Stimulated activated naive CD8-positive, alpha-beta T cell treated with anti-CD3 and anti-CD28 coated beads, Interleukin-15, Interleukin-2, amounts not matched to agents 100 U/mL and 50 U/mL, for 24 hours (primary cell): ENCODE data around the gene CALHM3.
"Not testable (repeated sequence)": the region's sequence is repeated elsewhere in the genome, so short reads cannot be mapped to it uniquely, and the experiment has no call there.

Experiments used
- ATAC-seq: fragments of 150-1000 bp; cut with Tn5 transposase; one replicate; pipeline ENCODE4 v1.10.0; 2021
- DNase-seq: peaks from one replicate; pipeline ENCODE4 v3.0.0; 2021

The CALHM3 gene

GRCh38 chr10:103502849-103503660, 24.0 kb upstream of the CALHM3 start:
- no peak for ATAC-seq
- DNase-seq, result no peak

DNA sequence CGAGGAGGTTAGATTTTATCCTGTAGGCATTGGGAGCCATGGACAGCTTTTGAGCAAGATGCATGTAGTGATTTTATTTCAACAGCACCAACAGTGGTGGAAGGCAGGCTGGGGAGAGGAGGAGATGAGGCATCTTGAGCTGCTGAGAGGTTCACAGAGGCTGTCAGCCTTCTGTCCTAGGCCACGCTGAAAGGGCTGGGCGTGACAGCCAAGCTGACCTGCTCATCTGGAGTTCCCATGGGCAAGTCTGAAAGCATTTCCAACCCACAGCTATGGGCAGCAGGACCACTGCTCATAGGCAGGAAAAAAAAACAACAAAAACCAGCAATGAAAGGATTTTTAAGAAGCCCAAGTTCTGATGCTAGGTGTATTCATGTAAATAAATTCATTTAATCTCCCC, 22.1 kb upstream of the CALHM3 start:
- ATAC-seq (no peak), DNase-seq (no peak)

DNA sequence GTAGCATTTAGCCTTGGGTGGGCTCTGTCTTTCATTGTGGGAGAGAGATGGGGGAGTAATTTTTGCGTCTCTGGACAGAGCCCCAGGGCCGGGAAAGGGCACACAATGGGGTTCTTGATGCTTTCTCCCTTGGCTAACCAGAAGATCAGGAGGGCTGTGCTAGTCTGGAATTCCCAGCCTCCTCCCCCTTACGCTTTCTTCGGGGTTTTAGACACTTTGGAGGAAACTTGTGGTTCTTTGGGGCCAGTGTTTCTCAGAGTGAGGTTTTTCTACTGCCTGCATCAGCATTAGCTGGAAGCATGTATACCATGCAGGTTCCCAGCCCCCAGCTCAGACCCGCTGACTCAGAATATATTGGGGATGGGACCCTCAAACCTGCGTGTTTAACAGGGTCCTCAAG, 21.4 kb upstream of the CALHM3 start:
- ATAC-seq, result peak; percentile 3
- DNase-seq, result no peak

GRCh38 chr10:103499881-103500280, 20.8 kb upstream of the CALHM3 start:
- ATAC-seq, result no peak
- no peak for DNase-seq

DNA sequence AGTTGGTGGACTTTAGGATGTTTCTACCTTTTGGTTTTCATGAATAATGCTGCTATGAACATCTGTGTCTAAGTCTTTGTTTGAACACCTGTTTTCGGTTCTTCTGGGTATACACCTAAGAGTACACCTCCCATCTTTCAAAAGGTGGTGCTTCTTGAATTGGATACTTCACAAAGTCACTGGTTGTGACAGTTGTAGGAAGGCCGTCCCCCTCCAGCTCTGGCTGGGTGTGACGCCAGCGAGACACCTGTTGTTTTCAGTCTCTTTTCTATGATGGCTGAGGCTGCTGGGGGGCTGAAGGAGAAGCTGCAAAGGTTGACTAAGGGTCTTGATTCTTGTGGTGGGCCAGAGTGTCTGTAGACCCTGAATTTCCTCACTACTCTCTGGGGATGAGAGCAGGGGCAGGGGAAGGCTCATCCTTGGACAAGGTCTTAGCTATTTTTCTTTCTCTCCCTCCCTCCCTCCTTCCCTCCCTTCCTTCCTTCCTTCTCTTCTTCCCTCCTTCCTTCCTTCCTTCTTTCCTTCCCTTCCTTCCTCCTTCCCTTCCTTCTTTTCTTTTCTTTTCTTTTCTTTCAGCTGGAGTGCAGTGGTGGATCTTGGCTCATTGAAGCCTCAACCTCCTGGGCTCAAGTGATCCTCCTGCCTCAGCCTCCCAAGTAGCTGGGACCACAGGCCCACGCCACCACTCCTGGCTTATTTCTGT, 20.0 kb upstream of the CALHM3 start:
- DNase-seq, result no peak
- no peak for ATAC-seq

DNA sequence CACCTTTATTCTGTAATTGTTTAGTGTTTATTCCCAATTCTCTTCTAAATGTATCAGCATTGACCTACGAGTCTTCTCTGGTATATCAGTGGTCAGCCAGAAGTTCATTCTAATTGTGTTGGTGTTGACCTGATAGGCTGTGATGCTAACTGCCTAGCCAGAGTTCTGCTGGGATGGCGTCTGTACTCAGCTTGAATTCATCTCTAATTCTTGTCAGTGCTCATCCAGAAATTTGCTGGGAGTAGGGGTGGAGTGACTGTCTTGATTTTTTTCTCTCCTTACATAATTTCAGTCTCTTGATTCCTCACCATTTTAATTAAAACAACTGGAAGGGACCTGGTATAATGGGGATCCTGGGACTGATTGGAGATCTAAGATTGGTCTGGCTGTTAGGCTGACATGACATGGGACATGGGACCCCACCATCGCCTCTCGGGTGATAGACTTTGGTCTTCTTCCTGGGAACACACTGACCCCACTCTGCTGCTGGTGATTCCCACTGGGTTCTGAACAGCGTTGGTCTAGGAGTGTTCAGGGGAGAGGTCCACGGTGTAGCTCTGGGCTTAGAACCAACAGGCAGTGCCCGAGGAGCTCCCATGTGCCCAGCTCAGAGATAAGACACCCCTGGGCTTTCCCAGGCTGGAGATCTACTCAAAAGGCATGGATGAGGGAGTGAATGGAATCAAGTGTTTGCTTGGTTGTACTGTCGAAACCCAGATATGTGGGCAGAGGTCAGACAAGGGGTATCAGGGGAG, 18.3 kb upstream of the CALHM3 start:
- no peak for ATAC-seq
- no peak for DNase-seq

DNA sequence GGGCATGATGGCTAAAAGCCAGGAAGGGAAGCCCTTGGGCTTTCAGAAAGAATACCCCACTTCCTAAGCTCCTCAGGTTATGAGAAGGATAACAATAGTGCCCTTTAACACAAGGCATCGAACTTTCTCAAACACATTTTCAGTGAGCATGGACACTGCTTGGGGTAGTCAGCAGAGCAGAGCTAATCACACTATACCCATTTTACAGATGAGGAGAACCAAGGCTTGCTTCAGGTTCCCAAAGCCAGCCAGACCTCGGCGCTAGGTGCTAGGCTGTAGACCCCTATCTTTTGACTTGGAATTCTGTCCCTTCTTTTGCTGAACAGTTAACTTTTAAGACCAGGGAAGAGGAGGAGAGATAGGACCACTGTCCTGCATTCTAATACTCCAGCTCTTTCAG, 16.3 kb upstream of the CALHM3 start:
- no peak for ATAC-seq
- no peak for DNase-seq

DNA sequence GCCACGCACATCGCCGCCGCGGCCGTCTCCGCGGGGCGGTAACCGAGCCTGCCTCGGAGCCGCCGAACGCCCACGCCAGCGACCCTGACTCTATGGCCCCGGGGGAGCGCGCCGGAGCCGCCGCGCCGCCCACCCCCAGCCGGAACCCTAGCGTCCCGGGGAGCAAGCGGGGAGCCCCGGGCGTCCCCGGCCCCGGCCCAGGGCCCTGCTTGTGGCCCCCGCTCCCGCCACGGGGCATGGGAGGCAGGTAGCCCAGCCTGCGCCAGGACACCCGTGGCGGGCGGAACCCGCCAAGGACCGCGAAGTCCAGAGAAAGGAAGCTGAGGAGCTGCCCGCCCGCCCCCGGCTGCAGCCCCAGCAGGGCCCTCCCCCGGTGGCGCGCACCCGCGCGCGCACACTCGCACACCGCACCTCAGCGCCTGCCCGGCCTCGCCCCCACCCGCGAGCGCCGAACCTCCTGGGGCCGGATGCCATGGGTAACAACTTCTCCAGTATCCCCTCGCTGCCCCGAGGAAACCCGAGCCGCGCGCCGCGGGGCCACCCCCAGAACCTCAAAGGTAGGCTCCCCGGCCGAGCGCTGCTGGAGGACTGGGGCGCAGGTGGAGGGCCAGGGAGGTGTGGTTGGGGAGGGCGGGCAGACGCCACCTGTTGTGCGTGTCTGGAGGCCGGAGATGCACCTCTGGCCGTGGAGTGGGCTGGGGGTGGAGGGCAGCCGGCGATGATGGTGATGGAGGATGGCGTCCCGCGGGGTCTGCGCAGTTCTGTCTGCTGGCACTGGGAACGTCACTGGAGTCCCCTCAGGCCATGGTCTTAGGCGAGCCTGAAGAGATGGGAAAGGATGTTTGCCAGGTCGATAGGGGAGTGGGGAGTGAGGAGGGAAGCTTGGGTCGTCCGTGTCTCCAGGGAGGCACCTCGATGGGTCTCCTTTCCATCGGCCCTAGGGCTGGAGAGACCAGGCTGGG, 15.2 kb upstream of the CALHM3 start:
- ATAC-seq (peak; percentile 8), DNase-seq (peak; percentile 30)

DNA sequence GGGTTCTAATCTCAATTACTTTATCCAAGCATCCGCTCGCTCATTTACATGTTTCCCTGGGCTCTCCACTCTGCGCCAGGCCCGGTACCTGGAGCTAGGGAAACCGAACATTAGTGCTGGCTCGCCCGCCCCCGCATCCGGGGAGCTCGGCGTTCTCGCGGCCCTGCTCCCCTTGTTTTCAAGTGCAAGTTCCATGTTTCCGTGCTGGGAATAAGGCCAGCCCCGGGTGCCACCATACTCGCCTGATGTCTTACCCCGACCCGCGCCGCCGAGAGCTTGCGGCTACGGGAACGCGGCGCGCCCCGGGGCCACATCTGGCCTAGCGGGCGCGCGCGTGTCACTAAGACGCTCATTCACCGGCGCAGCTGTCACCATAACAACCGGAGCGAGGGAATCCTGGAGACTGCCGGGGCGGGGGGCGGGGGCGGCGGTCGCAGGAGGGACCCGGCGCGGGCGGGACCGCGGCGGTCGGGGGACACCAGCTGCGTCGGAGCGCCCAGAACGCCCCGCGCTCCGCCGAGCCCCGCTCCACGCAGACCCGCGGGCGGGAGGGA, 14.4 kb upstream of the CALHM3 start, which contains the start of gene NEURL1:
NEURL1 (plus strand) TSS at position 344 of the 554 bp plus-strand sequence. CDS start 683 bp downstream, outside the sequence.
- DNase-seq, result peak; percentile 31
- ATAC-seq, result peak; percentile 12

GRCh38 chr10:103492655-103493261, 13.7 kb upstream of the CALHM3 start:
- ATAC-seq (no peak), DNase-seq (no peak)

DNA sequence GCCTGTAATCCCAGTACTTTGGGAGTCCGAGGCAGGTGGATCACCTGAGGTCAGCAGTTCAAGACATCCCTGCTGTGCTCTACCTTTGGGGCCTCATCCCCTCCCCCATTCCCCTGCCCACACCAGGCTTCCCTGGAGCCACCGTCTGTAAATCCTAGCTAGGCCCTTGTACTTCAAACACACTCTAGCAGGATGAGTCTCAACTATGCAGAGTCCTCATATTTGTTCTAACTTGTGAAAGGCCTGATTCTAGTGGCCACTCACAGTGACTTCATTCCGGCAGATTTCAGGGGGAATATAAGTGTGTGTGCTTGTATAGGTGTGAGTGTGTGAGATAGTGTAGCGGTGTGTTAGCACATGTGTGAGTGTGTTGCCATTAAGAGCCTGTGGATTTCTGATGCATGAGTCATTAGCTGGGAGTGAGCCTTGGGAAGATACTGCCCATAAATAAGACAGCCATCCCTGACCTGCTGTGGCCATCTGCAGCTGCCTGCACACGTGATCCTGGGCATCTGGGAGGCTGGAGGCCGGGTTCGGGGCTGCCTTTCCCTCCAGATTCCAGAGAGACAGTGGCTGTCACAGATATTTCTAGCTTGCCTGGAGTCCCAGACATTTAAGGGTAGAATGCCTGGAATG, 12.8 kb upstream of the CALHM3 start:
- no peak for ATAC-seq
- no peak for DNase-seq

DNA sequence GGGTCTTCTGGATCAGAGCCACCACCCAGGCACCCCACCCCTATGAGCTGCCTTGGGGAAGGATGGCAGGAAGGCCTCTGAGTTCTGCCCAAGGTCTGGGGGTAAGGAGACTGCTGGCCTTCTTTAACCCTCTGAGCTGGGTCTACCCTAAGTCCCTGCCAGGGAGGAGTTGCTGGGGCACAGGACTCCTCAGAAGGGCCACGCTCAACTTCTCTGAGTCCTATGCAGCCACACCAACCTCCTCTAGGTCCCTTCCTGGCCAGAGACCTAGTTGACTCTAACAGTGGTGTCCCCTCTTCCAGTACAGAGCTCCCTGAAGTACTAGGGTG, 11.9 kb upstream of the CALHM3 start:
- ATAC-seq (no peak), DNase-seq (no peak)

DNA sequence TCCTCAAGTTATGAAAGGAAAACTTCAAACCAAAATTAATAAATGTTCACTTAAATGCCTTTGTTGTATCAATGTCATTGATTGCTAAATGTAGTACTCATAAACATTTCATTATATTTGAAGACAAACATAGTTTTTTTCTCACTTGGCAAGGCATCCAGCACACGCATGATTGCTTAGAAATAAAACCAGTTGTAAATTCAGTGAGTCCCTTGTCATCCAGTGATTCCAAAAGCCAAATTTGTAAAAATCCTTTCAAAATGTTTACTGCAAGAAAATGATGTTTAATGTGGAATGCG, 8.3 kb upstream of the CALHM3 start:
- ATAC-seq, result no peak

GRCh38 chr10:103486635-103487409, 7.8 kb upstream of the CALHM3 start:
- ATAC-seq, DNase-seq: not testable (repeated sequence)

More for the DNA sequence above, 8.3 kb upstream of the CALHM3 start:
- no peak for DNase-seq

DNA sequence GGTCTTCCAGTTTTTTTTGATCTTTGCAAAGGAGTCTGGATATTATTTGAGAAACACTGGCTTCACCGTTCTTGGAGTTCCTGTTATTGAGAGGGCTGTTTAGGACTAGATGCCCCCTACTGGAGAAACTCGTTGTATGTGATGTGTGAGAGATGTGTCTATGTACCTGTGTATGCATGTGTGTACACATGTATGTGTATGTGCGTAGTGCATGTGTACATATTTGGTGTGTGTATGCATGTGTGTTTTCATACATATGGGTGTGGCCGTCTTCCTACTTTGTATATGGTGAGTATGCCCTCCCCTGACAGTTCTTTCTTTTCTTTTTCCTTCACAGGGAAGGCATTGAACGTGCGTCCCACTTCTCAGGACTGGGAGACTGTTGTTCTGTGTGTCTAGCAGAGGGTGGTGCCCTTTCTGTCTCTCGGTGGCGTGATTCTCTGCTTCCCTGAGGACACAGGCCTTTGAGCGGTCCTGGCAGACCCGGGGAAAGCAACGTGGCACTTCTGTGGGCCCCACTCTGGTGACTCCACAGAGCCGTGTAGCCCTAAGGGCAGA, 3.0 kb upstream of the CALHM3 start:
- DNase-seq (no peak), ATAC-seq (peak; percentile 64)

- no peak for DNase-seq
- ATAC-seq, result no peak
Measured at GRCh38 chr10:103480521-103480920, 1.5 kb upstream of the CALHM3 start.

DNA sequence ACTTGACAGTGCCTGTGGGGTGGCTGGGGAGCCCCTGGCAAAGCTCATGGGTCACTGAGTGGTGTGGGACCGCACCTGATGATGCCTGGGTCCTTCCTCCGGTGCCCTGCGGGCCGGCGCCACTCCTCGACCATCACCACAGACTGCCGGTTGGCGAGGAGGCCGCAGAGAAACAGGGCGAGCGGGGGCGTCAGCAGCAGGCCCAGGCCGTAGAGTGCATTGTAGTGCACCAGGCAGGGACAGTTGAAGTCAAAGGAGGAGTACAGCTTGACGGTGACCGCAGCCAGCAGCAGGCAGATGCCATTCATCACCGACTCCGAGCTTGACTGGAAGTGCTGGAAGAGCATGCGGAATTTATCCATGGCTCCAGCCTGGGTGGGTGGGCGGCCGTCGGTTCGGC, 369 bp downstream of the CALHM3 start:
- DNase-seq, result no peak

GRCh38 chr10:103476046-103476768, 2.8 kb downstream of the CALHM3 start:
- DNase-seq, result no peak
- no peak for ATAC-seq

More for the DNA sequence above, 369 bp downstream of the CALHM3 start:
- no peak for ATAC-seq

GRCh38 chr10:103475437-103475836, 3.6 kb downstream of the CALHM3 start:
- ATAC-seq (no peak), DNase-seq (no peak)
